Cardiac septum (tissue), 1 donor: Measurements from ENCODE around the gene SHANK1. TPM values are rescaled to one million over a fixed set of nuclear protein-coding genes. Genes with fewer than 3 reads are reported as not detected.
"Not testable (repeated sequence)": the region's sequence is repeated elsewhere in the genome, so short reads cannot be mapped to it uniquely, and the experiment has no call there.

Experiments used
- DNase-seq: peaks from one replicate; pipeline ENCODE4 v3.0.0-alpha.2; 2020; ENCODE audit warnings: low spot score
- intact Hi-C: fragments of 100-400 bp; cut with DNase I; formaldehyde crosslinking; loops from one replicate; pipeline ENCODE4 v1.14.0; 2022
- total RNA-seq: library from RNA; stranded (reverse); fragmentation: NEBNext Ultra II Directional; extraction: Animal tissue kit (Norgen Biotek cat#: 25700); gene quantifications from one replicate; pipeline ENCODE4 v1.2.1, GENCODE V29; 2021
- donor health status: DM: no; HTN: no; CAD: no.

SHANK1 gene
- total RNA-seq, 1 donor from 2014 or later = 1.3 TPM

DNA sequence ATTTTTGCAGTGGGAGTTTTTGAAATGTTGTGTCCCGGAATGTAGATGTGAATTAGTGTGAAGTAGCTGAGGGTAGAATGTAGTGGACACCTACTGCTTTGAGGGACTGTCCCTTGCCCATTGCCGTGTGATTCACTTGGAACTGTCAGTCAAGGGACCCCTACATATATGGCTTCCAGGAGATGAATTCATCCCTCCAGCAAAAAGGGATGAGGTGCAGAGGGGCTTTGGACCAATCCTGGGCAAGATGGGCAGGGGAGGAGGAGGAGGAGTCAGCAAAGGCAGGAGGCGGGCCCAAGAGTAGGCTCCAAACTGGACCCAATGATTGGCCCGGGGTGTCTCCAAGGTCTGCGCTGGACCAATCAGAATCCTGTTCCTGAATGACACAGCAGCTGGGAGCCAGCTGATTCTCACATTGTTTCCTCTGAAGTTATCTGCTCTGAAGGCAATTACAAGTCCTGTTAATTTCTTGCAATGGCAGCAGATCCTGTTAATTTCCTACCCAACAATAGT lies 99.2 kb downstream of the SHANK1 start:
- intact Hi-C loops, DNase-seq: not testable (repeated sequence)

DNA sequence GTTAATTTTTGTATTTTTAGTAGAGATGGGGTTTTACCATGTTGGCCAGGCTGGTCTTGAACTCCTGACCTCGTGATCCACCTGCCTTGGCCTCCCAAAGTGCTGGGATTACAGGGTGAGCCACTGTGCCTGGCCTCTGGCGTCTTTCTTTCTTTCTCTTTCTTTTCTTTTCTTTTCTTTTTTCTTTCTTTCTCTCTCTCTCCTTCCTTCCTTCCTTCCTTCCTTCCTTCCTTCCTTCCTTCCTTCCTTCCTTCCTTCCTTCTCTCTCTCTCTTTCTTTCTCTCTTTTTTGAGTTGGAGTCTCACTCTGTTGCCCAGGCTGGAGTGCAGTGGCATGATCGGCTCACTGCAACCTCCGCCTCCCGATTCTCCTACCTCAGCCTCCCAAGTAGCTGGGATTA lies 100.4 kb downstream of the SHANK1 start:
- DNase-seq, intact Hi-C loops: not testable (repeated sequence)

DNA sequence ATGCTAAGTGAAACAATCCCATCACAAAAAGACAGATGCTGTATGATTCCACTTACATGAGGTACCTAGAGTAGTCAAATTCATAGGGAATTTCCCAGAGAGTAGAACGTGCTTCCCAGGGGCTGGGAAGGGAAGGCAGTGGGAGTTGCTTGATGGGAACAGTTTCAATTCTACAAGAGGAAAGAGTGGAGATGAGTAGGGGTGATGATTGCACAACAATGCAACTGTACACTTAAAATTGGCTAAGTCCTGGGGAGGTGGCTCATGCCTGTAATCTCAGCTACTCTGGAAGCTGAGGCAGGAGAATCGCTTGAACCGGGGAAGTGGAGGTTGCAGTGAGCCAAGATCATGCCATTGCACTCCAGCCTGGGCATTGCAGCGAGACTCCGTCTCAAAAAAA lies 101.2 kb downstream of the SHANK1 start:
- intact Hi-C loops, DNase-seq: not testable (repeated sequence)

DNA sequence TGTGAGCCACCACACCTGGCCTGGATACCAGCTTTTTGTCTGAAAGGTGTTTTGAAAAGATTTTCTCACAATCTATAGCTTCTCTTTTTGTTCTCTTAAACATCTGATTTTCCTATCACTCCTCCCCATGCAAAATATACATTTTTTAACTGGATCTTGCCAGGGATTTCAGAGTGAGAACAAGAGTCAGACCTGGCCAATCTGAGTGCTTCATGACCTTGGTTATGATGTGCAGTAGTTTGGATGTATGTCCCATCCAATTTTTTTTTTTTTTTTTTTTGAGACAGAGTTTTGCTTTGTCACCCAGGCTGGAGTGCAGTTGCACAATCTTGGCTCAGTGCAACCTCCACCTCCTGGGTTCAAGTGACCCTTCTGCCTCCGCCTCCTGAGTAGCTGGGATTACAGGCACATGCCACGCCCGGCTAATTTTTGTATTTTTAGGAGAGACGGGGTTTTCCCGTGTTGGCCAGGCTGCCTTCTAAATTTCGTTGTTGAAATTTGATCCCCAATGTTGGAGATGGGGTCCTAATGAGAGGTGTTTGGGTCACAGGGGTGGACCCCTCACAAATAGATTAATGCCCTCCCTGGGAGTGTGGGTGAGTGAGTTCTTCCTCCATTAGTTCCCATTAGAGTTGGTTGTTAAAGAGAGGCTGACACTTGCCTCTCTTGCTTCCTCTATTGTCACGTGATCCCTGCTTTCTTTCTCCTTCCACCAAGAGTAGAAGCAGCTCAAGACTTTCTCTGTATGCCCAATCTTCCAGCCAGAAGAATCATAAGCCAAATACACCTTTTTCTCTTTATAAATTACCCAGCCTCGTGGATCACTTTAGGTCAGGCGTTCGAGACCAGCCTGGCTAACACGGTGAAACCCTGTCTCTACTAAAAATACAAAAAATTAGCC lies 106.8 kb downstream of the SHANK1 start:
- intact Hi-C loops = not testable (repeated sequence)

More for the DNA sequence above, 106.8 kb downstream of the SHANK1 start:
- DNase-seq = not testable (repeated sequence)

Other genes with a start within 250 kb of the SHANK1 start
- 106 TPM for gene EMC10, start 243.3 kb downstream of the SHANK1 start, total RNA-seq
- 1.1 TPM for gene GARIN5A, start 243.0 kb downstream of the SHANK1 start, total RNA-seq
- gene JOSD2, start 208.6 kb downstream of the SHANK1 start, total RNA-seq = 36.1 TPM
- gene ASPDH, start 205.9 kb downstream of the SHANK1 start, total RNA-seq = not detected
- gene LRRC4B, start 151.4 kb downstream of the SHANK1 start, total RNA-seq = 0.81 TPM
- gene SYT3, start 79.9 kb downstream of the SHANK1 start, total RNA-seq = not detected
- gene C19orf81, start 70.4 kb downstream of the SHANK1 start, total RNA-seq = 2.1 TPM
- gene CLEC11A, start 3.6 kb upstream of the SHANK1 start, total RNA-seq = 5.1 TPM
- gene GPR32, start 50.7 kb upstream of the SHANK1 start, total RNA-seq = not detected
- not detected for gene ACP4, start 70.6 kb upstream of the SHANK1 start, total RNA-seq
- not detected for gene KLK1, start 104.0 kb upstream of the SHANK1 start, total RNA-seq
- not detected for gene KLK15, start 113.8 kb upstream of the SHANK1 start, total RNA-seq
- gene KLK3, start 135.1 kb upstream of the SHANK1 start, total RNA-seq = not detected
- not detected for gene KLK2, start 153.6 kb upstream of the SHANK1 start, total RNA-seq
- not detected for gene KLK4, start 191.6 kb upstream of the SHANK1 start, total RNA-seq
- gene KLK5, start 233.2 kb upstream of the SHANK1 start, total RNA-seq = not detected
- gene KLK6, start 249.8 kb upstream of the SHANK1 start, total RNA-seq = not detected